ENCODE results near the gene TCF7L2.
A peak's percentile ranks its signal among the peaks of the same experiment; 100 is the strongest.
"Not testable (repeated sequence)": the region's sequence is repeated elsewhere in the genome, so short reads cannot be mapped to it uniquely, and the experiment has no call there.

TCF7L2 gene

GRCh38 chr10:113103131-113103840, 153.2 kb downstream of the TCF7L2 start:
- DNase-seq, result no peak

GRCh38 chr10:113104047-113104446, 154.0 kb downstream of the TCF7L2 start:
- no peak for DNase-seq

GRCh38 chr10:113108194-113108835, 158.3 kb downstream of the TCF7L2 start:
- peak; percentile 7 for DNase-seq

GRCh38 chr10:113108948-113109347, 158.9 kb downstream of the TCF7L2 start:
- no peak for DNase-seq

- not testable (repeated sequence) for DNase-seq
These were observed 159.4 kb downstream of the TCF7L2 start for GRCh38 chr10:113109482-113109881.

- DNase-seq, result no peak
These were observed 161.2 kb downstream of the TCF7L2 start for GRCh38 chr10:113111260-113111659.

- no peak for DNase-seq
These were observed 162.1 kb downstream of the TCF7L2 start for GRCh38 chr10:113111900-113112853.

GRCh38 chr10:113113241-113113640, 163.2 kb downstream of the TCF7L2 start:
- DNase-seq, result no peak

GRCh38 chr10:113113918-113114317, 163.9 kb downstream of the TCF7L2 start:
- no peak for DNase-seq

GRCh38 chr10:113115556-113115955, 165.5 kb downstream of the TCF7L2 start:
- no peak for DNase-seq

- no peak for DNase-seq
These were observed 168.8 kb downstream of the TCF7L2 start for GRCh38 chr10:113118882-113119281.

GRCh38 chr10:113119801-113120200, 169.8 kb downstream of the TCF7L2 start:
- DNase-seq, result no peak

GRCh38 chr10:113121153-113121552, 171.1 kb downstream of the TCF7L2 start:
- DNase-seq, result no peak

GRCh38 chr10:113122947-113123346, 172.9 kb downstream of the TCF7L2 start:
- no peak for DNase-seq

- DNase-seq, result no peak
These were observed 174.7 kb downstream of the TCF7L2 start for GRCh38 chr10:113124724-113125123.

- DNase-seq, result no peak
These were observed 175.6 kb downstream of the TCF7L2 start for GRCh38 chr10:113125612-113126011.

GRCh38 chr10:113126229-113127201, 176.5 kb downstream of the TCF7L2 start:
- DNase-seq, result peak; percentile 45

- DNase-seq, result no peak
These were observed 177.3 kb downstream of the TCF7L2 start for GRCh38 chr10:113127261-113127900.

GRCh38 chr10:113127901-113128283, 177.8 kb downstream of the TCF7L2 start:
- DNase-seq, result no peak

GRCh38 chr10:113128450-113129070, 178.5 kb downstream of the TCF7L2 start:
- no peak for DNase-seq

- DNase-seq, result no peak
These were observed 179.1 kb downstream of the TCF7L2 start for GRCh38 chr10:113129117-113129516.

Measured in hematopoietic multipotent progenitor cell treated with erythropoietin and hydrocortisone succinate and interleukin-3 and kit ligand, for 8 days (in vitro differentiated cells).